DMS 273 treated with DMSO at 0.1 percent for 48 hours (cell line): ENCODE results near the gene EXTL2.
"Not testable (repeated sequence)": the region's sequence is repeated elsewhere in the genome, so short reads cannot be mapped to it uniquely, and the experiment has no call there.

Experiments used
- DNase-seq: peaks from one replicate; lab custom pipeline; 2025; lab: John Stamatoyannopoulos, UW

EXTL2 gene

DNA sequence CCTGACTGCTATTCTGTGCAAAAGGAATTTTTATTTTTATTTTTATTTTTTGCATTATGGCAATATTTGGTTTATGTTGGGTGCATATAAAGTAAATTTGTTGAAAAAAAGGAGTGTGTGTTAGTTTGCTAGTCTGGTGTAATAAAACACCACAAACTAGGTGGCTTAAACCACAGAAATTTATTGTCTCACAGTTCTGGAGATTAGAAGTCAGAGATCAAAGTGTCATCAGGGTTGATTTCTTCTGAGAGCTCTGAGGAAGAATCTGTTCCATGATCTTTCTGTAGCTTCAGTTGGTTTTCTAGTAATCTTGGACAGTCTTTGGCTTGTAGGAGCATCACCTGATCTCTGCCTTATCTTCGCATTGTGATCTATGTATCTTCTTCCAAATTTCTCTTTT, 7.7 kb upstream of the EXTL2 start:
- DNase-seq, result no peak

DNA sequence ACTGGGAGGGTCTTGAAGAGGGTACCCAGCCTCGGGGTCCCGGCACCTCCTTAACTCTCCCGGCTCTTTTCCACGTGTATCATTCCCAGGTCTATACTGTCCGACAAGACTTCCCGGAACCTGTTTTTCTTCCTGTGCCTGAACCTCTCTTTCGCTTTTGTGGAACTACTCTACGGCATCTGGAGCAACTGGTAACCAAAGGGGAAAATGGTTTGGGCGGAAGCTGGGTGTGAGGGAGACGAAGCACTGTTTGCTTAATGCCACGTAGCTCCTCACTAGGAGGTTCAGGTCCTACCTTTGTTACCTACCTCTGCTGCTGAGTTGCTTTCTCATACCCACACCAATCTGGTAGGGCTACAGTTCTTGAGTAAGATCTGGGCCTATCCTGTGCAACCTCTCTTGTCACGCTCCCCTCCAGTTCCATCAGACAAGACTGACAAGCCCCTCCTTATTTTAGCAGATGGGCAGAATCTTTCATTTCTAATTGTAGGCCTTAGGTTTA, 1.9 kb upstream of the EXTL2 start:
- no peak for DNase-seq

- peak; percentile 77 for DNase-seq
Measured at GRCh38 chr1:100895540-100896480, 1.2 kb upstream of the EXTL2 start, which contains the start of gene SLC30A7. Gene SLC30A7 (plus strand): TSS chr1:100896090. CDS start chr1:100896263, 173 bp downstream.

- DNase-seq, result no peak
Measured at GRCh38 chr1:100893718-100894117, 924 bp downstream of the EXTL2 start.

DNA sequence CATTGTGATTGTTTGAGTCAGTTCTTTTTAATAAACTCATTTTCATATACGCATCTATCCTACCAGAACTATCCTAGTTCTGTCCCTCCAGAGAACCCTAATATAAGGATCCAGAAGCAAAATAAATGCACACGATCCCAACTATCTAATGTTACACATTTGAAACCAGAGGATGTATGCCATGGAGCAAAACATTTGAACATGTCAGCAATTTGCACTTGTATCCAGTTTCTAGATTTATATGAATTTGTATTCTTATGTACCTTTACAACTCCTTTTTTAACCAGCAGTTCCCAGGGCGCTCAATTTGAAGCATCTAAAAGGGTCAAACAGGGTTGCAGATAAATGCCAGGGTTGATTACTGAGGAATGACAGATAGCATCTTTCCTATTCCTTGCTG, 2.1 kb downstream of the EXTL2 start:
- DNase-seq, result no peak

- no peak for DNase-seq
Measured at GRCh38 chr1:100891380-100891779, 3.3 kb downstream of the EXTL2 start.

DNA sequence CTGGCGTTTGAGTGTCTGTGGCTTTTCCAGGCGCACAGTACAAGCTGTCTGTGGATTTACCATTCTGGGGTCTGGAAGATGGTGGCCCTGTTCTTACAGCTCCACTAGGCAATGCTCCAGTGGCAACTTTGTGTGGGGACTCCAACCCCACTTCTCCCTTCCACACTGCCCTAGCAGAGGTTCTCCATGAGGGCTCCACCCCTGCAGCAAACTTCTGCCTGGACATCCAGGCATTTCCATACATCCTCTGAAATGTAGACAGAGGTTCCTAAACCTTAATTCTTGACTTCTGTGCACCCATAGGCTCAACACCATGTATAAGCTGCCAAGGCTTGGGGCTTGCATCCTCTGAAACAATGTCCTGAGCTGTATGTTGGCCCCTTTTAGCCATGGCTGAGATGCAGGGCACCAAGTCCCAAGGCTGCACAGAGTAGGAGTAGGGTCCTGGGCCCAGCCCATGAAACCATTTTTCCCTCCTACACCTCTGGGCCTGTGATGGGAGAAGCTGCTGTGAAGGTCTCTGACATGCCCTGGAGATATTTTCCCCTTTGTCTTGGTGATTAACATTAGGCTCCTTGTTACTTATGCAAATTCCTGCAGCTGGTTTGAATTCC, 4.7 kb downstream of the EXTL2 start:
- DNase-seq, result not testable (repeated sequence)

DNA sequence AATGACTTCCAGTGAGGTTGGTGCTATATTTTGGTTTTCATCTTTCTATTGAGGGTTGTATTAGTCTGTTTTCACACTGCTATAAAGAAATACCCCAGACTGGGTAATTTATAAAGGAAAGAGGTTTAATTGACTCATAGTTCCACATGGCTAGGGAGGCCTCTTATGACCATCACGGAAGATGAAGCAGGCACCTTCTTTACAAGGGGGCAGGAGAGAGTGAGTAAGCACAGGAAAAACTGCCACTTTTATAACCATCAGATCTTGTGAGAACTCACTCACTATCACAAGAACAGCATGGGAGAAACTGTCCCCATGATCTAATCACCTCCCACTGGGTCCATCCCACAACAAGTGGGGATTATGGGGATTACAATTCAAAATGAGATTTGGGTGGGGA, 5.6 kb downstream of the EXTL2 start:
- DNase-seq, result not testable (repeated sequence)

DNA sequence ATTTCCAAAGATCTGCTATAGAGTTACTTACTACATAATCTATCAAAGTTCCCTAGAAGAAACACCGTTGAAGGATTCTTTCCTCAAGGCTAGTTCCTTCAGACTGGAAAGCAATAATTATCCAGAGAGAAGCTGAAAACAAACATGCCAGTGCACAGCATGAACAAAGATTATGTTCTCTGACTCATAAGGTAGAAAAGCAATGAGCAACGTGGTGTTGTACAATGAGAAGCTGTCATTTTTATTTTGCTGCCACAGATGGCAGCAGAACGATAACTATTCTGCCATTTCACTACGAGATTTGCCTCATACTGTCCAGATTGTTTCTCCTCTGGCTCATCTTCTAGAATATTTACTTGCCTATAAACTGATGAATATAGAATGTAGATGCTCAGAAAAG, 10.7 kb downstream of the EXTL2 start:
- no peak for DNase-seq

DNA sequence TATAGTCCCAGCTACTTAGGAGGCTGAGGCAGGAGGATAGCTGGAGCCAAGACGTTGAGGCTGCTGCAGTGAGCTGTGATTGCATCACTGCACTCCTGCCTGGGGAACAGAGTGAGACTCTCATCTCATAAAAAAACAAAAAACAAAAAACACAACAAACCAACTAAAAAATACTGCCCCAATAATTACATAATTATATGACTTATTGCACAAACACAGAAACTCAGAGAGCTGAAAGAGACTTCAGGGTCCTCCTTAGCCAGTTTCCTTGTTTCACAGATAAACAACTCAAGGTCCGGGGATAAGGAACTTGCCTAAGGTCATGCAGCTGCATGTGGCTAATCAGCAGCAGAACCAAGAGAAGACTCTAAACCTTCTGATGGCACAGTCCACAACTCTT, 11.9 kb downstream of the EXTL2 start:
- DNase-seq, result no peak

- no peak for DNase-seq
Measured at GRCh38 chr1:100881687-100882086, 13.0 kb downstream of the EXTL2 start.

GRCh38 chr1:100879422-100879821, 15.2 kb downstream of the EXTL2 start:
- DNase-seq, result no peak

DNA sequence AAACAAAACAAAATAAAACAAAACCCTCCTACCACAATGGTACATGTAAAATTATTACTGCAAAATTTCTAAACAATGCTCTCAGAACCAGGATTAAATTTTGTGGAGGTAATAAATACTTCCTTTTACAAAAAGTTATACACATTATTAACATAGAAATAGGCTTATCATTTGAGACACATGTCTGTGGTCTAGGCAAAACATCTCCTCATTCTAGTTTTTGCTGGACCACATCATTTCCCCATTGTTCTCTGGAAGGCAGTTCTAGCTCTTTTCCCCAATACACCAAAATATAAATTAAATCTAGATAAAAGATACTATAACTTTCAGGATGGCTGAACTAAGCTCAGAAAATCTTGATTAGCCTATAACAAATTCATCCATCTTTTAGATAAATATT, 18.4 kb downstream of the EXTL2 start:
- DNase-seq, result no peak

GRCh38 chr1:100875228-100875627, 19.4 kb downstream of the EXTL2 start:
- DNase-seq, result no peak

DNA sequence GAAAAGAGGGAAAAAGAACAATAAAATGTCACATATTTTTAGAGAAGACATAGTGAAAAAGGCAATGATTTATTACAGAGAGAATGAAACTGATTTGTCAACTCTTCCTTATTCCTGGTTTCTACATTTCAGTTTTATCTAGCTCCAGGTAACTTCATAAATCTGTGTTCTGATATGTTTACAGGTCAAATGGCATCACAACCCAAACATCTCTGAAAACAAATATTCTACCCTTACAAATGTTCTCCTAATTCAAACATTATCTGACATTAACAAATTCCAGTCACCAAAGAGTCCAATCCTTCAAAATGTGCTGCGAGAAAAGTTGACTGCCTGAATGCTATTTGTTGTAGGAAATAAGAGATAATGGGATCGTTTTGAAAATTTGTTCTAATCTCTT, 20.2 kb downstream of the EXTL2 start:
- DNase-seq, result no peak

GRCh38 chr1:100869996-100870395, 24.6 kb downstream of the EXTL2 start:
- no peak for DNase-seq

GRCh38 chr1:100868364-100868995, 26.2 kb downstream of the EXTL2 start:
- DNase-seq, result no peak

- DNase-seq, result no peak
Measured at GRCh38 chr1:100866901-100867206, 27.8 kb downstream of the EXTL2 start.

GRCh38 chr1:100866041-100866900, 28.4 kb downstream of the EXTL2 start:
- no peak for DNase-seq

DNA sequence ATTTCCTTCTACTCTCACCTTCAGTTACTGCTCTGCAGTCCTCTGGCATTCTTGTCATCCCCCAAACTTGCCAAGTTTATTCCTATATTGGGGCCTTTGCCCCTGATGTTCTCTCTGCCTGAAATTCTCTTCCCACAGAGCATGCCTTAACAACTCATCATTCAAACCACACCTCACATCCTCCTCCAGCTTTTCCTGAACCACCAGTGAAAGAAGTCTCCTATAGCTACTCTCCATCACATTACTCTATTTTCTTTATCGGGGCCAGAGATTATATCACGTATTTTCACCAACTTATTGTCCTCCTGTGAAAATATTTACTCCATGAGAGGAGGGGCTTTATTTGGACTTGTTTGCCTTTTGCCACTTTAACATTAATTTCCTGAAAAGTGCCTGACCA, 32.1 kb downstream of the EXTL2 start:
- DNase-seq, result no peak

DNA sequence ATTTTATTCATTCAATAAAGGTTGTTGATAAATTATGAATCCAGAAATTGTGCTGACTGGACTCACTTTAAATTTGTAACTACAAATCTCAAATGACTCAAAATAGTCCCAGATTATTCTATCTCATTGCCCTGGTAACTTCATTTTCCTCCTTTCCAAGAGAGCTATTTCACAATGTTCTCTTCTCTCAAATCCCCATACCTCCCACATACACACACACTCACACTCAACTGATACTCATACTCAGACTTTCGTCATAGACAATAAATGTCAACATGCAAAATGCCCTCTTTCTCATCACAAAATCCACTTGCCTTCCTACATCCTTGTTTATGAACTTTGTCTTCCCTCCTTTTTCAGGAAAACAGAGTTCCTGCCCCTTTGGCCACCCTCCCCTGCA, 33.3 kb downstream of the EXTL2 start:
- no peak for DNase-seq

- DNase-seq, result no peak
Measured at GRCh38 chr1:100860397-100860991, 34.1 kb downstream of the EXTL2 start.
